A673 (cell line): Measurements from ENCODE around the gene HOXD8. TPM values are rescaled to one million over a fixed set of nuclear protein-coding genes. Genes with fewer than 3 reads are reported as not detected.

Source experiments
- BruUV-seq: library from RNA; stranded (reverse); fragments of 400-500 nt; replicated peaks from 2 replicates; lab custom pipeline; 2021; lab: Mats Ljungman, UMichigan
- CTCF ChIA-PET: fragments of 300-600 bp; sonication (Branson Sonifier 250); formaldehyde crosslinking; loops from one replicate; lab custom pipeline; 2022; ENCODE audit warnings: antibody characterized with exemption; lab: Charles Lee
- POLR2A ChIA-PET: fragments of 300-600 bp; sonication (Branson Sonifier 250); formaldehyde crosslinking; loops from one replicate; lab custom pipeline; 2022; ENCODE audit warnings: antibody characterized with exemption; ENCODE audit not compliant: low non-redundant PET; lab: Charles Lee
- DNase-seq: peaks from one replicate; pipeline ENCODE4 v3.0.0-alpha.2; 2015; ENCODE audit warnings: low spot score
- H3K27ac ChIP-seq: fragments of 200-600 bp; sonication (generic); 2 replicates; pipeline ENCODE4 v1.5.1; 2016; ENCODE audit warnings: mixed run types, low read depth, mild to moderate bottlenecking, mixed read lengths, antibody characterized with exemption, low read length; ENCODE audit not compliant: poor library complexity, severe bottlenecking
- H3K27me3 ChIP-seq: fragments of 200-600 bp; sonication (generic); replicated peaks from 2 replicates; pipeline ENCODE4 v1.6.1; 2017; ENCODE audit warnings: mixed run types, low read depth, mild to moderate bottlenecking, mixed read lengths, antibody characterized with exemption, low read length; ENCODE audit not compliant: insufficient read depth, poor library complexity
- H3K36me3 ChIP-seq: fragments of 200-600 bp; sonication (generic); 2 replicates; pipeline ENCODE4 v1.6.1; 2016; ENCODE audit warnings: mixed run types, mild to moderate bottlenecking, mixed read lengths, antibody characterized with exemption, low read length; ENCODE audit not compliant: insufficient read depth, poor library complexity, severe bottlenecking
- H3K4me1 ChIP-seq: fragments of 200-600 bp; sonication (generic); 2 replicates; pipeline ENCODE4 v1.6.1; 2017; ENCODE audit warnings: mixed run types, mild to moderate bottlenecking, mixed read lengths, antibody characterized with exemption, low read length; ENCODE audit not compliant: insufficient read depth, poor library complexity, severe bottlenecking
- H3K4me3 ChIP-seq: fragments of 200-600 bp; sonication (generic); 2 replicates; pipeline ENCODE4 v1.5.1; 2016; ENCODE audit warnings: low read depth, mixed run types, mild to moderate bottlenecking, mixed read lengths, low read length; ENCODE audit not compliant: poor library complexity, severe bottlenecking
- H3K9me3 ChIP-seq: fragments of 200-600 bp; sonication (generic); 2 replicates; pipeline ENCODE4 v1.6.1; 2016; ENCODE audit warnings: mixed run types, low read depth, mild to moderate bottlenecking, mixed read lengths, antibody characterized with exemption, low read length; ENCODE audit not compliant: poor library complexity, severe bottlenecking
- CTCF ChIP-seq: fragments of 300-800, 200-600 bp; sonication (generic); conservative IDR thresholded peaks from 2 replicates; pipeline ENCODE4 v1.5.1; 2017; ENCODE audit warnings: low read depth, mild to moderate bottlenecking, antibody characterized with exemption, low read length, moderate library complexity, mixed read lengths
- EZH2 ChIP-seq: fragments of 200-600 bp; sonication (generic); IDR thresholded peaks from 2 replicates; pipeline ENCODE4 v1.6.1; 2017; ENCODE audit warnings: borderline replicate concordance, low read depth, mild to moderate bottlenecking, mixed read lengths, antibody characterized with exemption, low read length; ENCODE audit not compliant: poor library complexity, severe bottlenecking
- intact Hi-C: fragments of 100-400 bp; cut with micrococcal nuclease; formaldehyde crosslinking; loops from one replicate; pipeline ENCODE4 v1.10.0; 2022; ENCODE audit not compliant: unreplicated experiment
- total RNA-seq: library from RNA; stranded (reverse); gene quantifications from 2 replicates; pipeline ENCODE4 v1.2.3, GENCODE V29; 2021

HOXD8 gene
- total RNA-seq, 1 experiment from 2014 or later = 56.8 TPM

GRCh38 chr2:176095421-176095820 lies 34.1 kb upstream of the HOXD8 start:
- no peak for DNase-seq
- Histone ChIP-seq H3K9me3 (no peaks in the 10 kb centered on the region), H3K4me3 (peak overlapping the region; percentile 68), H3K36me3 (peaks cover 7% of the 10 kb centered on the region), H3K27me3 (no peaks in the 10 kb centered on the region), H3K4me1 (peaks cover 26% of the 10 kb centered on the region), H3K27ac (peak overlapping the region; percentile 87)
- POLR2A ChIA-PET = no interaction called here
- CTCF ChIA-PET = no interaction called here
- no TSS peak for BruUV-seq
- no peak for TF ChIP-seq EZH2
- TF ChIP-seq CTCF = no peak
- intact Hi-C loops = loop anchor here (5.0 to 10.0 kb wide), 3 partner anchors 1063 to 1393 kb away; partner anchors contain the start of gene CHN1

GRCh38 chr2:176096243-176096985 lies 33.1 kb upstream of the HOXD8 start:
- peak overlapping the region; percentile 87 for H3K27ac ChIP-seq
- intact Hi-C loops = loop anchor here (5.0 to 10.0 kb wide), 3 partner anchors 1064 to 1394 kb away; partner anchors contain the start of gene CHN1
- no peaks in the 10 kb centered on the region for H3K9me3 ChIP-seq
- CTCF ChIA-PET = interaction anchor here (0.6 to 2.4 kb wide), 7 partner anchors 8 to 1348 kb away, joined by 3 to 18 read pairs (median 4); no protein-coding TSS in a partner anchor
- DNase-seq = peak; percentile 64
- TSS peak; percentile 44 for BruUV-seq
- peaks cover 33% of the 10 kb centered on the region for H3K4me1 ChIP-seq
- POLR2A ChIA-PET = interaction anchor here (0.5 kb wide), 1 partner anchor 10 kb away, joined by 3 read pairs; no protein-coding TSS in a partner anchor
- peaks cover 7% of the 10 kb centered on the region for H3K36me3 ChIP-seq
- no peaks in the 10 kb centered on the region for H3K27me3 ChIP-seq
- TF ChIP-seq CTCF (no peak), EZH2 (no peak)
- peak overlapping the region; percentile 68 for H3K4me3 ChIP-seq

GRCh38 chr2:176096986-176097819 lies 32.3 kb upstream of the HOXD8 start:
- Histone ChIP-seq H3K9me3 (no peaks in the 10 kb centered on the region), H3K27ac (peak overlapping the region; percentile 87), H3K4me3 (peak overlapping the region; percentile 68), H3K36me3 (peaks cover 7% of the 10 kb centered on the region), H3K27me3 (no peaks in the 10 kb centered on the region), H3K4me1 (peaks cover 41% of the 10 kb centered on the region)
- CTCF ChIA-PET = interaction anchor here (0.6 to 2.4 kb wide), 10 partner anchors 7 to 1348 kb away, joined by 3 to 18 read pairs (median 4); no protein-coding TSS in a partner anchor
- POLR2A ChIA-PET = interaction anchor here (0.5 to 0.8 kb wide), 2 partner anchors 9 kb away, joined by 3 to 5 read pairs; no protein-coding TSS in a partner anchor
- TF ChIP-seq CTCF = peak; percentile 93
- TF ChIP-seq EZH2 = no peak
- intact Hi-C loops = loop anchor here (1.0 to 10.0 kb wide), 4 partner anchors 846 to 1395 kb away; partner anchors contain the start of gene CHN1
- no TSS peak for BruUV-seq
- peak; percentile 95 for DNase-seq
